NCI-H2107 treated with DMSO at 0.1 percent for 48 hours (cell line): ENCODE results near the gene LIPC.

Experiments used
- DNase-seq: peaks from one replicate; lab custom pipeline; 2025; ENCODE audit not compliant: unreplicated experiment; lab: John Stamatoyannopoulos, UW

Gene LIPC

DNA sequence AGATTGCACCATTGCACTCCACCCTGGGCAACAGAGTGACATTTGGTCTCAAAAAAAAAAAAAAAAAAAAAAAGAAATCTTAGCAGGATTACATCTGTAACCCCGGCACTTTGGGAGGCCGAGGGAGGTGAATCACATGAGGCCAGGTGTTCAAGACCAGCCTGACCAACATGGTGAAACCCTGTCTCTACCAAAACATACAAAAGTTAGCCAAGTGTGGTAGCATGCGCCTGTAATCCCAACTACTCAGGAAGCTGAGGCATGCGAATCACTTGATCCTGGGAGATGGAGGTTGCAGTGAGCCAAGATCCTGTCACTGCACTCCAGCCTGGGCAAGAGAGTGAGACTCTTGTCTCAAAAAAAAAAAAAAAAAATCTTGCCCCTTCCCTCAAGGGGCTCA lies 40.4 kb downstream of the LIPC start:
- no peak for DNase-seq

- no peak for DNase-seq
These were observed 41.2 kb downstream of the LIPC start for GRCh38 chr15:58472821-58473581.

DNA sequence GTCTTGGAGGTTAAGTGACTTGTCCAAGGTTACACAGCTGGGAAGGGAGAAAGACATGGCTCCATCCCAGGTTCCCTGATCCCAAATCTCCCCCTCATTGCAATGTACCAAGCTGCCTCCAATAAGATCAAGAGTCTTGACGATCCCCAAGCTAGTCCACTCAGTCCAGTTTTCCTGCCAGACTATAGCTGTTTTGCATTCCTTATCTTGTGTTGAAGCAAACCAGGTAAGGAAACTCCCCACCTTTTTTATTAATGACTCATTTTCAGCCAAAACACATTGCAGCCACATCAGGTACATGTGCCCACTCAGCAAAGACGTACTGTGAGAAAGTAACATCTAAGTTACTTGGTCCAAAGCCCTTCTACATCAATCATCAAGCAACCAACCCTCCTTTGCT lies 41.9 kb downstream of the LIPC start:
- DNase-seq, result no peak

DNA sequence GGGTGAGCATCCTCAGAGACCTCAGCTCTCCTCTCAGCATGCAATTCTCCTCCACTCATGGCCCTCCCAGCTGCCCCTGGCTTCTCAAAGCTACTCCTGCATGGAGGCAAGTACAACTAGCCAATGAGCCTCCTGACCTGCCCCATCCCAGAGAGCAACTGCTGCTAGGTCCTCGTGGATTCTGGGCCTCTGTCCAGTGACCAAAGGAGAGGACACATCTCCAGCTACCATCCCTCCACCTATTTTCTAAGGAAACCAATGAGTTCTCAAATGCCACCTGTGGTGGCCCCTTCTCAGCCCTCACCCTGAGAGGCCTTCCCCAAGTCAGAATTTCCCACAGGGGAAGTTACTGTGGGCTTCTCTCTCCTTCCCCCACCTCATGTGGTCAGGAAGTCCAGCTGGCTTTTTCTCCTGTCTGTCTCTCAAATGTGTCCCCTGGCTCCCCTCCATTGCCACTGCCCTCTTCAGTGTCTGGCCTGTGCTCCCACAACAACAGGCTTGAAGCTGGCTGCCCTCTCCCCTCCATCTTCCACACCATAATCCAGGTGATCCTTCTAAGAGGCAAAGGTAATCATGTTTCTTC lies 43.0 kb downstream of the LIPC start:
- DNase-seq, result no peak

GRCh38 chr15:58475573-58476524 lies 44.1 kb downstream of the LIPC start:
- peak; percentile 75 for DNase-seq

DNA sequence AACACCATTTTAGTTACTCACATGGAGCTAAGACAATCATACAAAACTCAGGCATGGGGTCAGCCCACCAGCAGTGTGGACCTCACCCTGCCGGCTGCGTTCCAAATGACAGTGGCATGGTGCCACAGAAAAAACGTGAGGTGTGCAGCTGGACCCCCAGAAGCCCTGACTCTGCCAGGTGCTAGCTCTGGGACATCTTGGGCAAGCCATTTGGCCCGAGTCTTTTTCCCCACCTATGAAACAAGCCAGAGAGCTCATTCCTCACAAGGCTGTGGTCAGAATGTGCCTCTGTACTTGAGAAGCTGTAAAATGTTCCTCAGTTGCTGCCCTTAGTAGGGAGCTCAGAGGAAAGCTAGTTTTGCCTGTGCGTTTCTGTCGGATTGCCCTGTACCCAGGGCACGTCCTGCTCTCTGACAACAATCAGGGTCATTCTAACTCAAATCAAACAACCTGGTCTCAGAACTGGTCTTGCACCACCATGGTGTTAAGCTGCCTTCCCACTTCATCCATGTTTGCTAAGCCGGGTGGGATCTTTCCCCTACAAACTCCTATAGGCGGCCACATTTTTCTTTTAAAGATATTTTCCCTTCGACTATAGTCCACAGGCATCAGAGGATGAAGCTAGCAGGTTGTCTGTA lies 44.9 kb downstream of the LIPC start:
- DNase-seq, result no peak

GRCh38 chr15:58477170-58477569 lies 45.4 kb downstream of the LIPC start:
- no peak for DNase-seq

- DNase-seq, result no peak
These were observed 46.2 kb downstream of the LIPC start for GRCh38 chr15:58478035-58478434.

DNA sequence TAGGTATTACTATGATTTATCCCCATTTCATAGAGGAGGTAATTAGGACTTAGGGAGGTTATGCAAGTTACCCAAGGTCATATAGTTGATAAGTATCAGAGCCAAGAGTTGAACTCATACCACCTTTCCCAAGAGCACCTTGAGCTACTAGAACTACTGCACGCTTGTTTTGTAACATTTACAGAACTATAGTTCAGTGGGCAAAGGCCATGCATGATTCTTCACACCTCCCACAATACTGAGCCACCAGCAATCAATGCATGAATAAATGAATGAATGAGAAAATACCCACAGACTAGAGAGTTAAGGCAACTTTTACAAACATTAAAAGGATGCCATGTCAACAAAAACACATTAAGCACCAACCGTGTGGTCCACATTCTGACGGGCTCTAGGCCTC lies 46.8 kb downstream of the LIPC start:
- DNase-seq, result no peak

- no peak for DNase-seq
These were observed 48.1 kb downstream of the LIPC start for GRCh38 chr15:58479941-58480340.

- no peak for DNase-seq
These were observed 51.6 kb downstream of the LIPC start for GRCh38 chr15:58483376-58483775.

DNA sequence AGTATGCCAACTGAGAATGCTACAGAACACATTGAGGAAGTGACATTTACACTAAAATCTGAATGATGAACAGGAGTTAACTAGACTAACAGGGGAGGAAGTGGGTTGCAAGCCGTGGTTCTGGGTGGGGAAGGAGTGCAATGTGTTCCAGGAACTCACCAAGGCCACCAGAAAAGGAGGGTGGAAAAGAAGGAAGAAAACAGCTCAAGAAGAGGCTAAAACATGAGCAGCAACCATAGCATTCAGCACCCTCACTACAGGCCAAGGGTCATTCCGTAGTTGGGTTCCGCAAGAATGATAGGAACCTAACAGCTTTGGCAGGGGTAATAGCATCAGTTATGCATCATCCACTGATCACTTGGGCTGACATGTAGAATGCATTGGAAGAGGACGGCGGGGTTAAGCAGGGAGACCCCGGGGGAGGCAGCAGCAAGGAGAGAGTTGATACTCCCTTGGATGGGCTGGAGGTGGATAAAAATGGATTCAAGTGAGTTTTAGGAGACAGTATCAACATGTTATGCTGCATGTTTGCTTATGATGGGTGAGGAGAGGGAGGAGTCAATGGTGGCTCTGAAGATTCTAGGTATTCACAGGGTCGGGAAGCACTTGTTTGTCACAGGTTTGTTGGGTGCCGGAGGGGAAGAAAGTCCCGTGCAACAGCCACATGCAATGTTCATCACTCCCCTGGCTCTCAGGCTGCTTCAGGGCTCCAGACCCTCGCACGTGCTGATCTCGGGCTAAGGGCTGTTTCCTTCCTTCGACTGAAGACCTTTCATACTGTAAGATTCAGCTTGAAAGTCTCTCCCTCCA lies 53.2 kb downstream of the LIPC start:
- no peak for DNase-seq

DNA sequence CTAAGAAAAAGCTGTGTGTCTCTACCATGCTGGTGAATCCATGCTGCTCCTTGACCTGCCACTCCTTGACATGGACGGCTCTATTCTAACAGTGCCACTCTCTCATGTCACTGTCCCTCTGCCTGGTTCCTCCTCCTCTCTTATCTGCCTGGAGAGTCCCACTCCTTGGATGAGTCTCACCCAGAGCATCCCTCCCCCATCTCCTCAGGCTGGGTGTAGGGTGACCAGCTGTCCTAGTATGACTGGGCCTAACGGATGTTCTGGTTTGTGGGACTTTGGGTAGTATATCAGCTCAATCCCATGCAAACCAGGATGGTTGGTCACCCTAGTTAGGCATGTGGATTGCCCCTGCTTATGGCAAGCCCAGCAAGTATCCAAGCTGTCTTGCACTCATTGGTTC lies 54.3 kb downstream of the LIPC start:
- no peak for DNase-seq

GRCh38 chr15:58486564-58486963 lies 54.8 kb downstream of the LIPC start:
- no peak for DNase-seq

DNA sequence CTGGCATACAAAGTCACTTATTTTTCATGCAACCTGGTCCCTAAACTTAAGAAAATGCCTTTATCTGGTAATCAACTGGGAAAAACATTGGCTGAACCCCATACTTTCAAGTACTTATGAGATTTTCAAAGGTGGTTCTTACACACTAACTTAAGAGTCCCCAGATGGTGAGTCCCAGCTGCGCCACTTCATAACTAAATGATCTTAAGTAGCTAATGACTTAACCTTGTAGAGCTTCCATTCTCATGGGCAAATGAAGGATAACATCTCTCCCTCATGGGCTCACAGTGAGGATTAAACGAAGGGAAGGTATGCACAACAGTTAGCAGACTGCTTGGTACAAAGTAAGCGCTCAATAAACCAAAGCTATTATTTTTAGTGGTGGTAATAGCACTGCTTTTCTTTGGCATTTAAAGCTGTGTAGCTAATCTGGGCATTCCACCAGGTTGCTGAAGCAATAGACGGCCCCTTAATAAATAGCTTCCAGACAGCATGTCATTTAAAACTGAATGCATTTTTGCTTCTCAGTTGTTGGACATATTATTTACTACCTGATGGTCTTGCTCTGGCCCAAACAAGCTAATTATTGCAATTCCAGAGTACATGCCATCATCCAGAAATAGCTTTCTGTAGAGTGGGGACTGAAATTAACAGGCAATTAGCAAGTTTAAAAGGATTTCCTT lies 55.4 kb downstream of the LIPC start:
- no peak for DNase-seq

DNA sequence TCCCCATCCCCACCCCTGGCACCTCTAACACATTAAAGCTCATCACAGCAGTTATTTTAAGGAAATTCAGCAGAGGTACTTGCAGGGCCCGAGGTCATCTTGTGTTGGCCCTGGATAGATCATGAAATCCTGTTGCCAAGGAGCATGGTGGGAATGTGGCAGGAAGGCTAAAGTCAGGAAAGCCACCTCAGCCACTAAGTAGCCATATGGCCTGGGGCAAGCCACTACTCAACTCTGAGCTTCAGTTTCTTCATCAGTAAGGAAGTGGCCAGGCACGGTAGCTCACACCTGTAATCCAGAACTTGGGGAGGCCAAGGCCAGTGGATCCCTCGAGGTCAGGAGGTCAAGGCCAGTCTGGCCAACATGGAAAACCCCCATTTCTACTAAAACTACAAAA lies 55.9 kb downstream of the LIPC start:
- DNase-seq, result no peak

GRCh38 chr15:58489289-58490085 lies 57.7 kb downstream of the LIPC start:
- no peak for DNase-seq

GRCh38 chr15:58490086-58490887 lies 58.5 kb downstream of the LIPC start:
- peak; percentile 28 for DNase-seq
